Midbrain (tissue), 1 donor: ENCODE data around the gene PFDN4.
"Not testable (repeated sequence)": the region's sequence is repeated elsewhere in the genome, so short reads cannot be mapped to it uniquely, and the experiment has no call there.

Experiments
- DNase-seq: peaks from one replicate; lab custom pipeline; 2025; lab: John Stamatoyannopoulos, UW

Gene PFDN4

DNA sequence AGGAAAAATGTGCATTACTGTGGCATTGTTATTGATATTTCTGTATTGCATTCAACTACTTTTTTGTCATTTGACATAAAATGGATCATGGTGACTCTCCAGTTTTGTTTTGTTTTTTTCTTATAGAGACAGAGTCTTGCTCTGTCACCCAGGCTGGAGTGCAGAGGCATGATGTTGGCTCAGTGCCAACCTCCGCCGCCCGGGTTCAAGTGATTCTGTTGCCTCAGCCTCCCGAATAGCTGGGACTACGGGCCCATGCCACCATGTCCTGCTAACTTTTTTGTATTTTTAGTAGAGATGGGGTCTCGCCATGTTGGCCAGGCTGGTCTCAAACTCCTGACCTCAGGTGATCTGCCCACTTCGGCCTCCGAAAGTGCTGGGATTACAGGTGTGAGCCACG, 16.8 kb downstream of the PFDN4 start:
- DNase-seq: not testable (repeated sequence)

GRCh38 chr20:54227241-54227640, 19.4 kb downstream of the PFDN4 start:
- DNase-seq: no peak

DNA sequence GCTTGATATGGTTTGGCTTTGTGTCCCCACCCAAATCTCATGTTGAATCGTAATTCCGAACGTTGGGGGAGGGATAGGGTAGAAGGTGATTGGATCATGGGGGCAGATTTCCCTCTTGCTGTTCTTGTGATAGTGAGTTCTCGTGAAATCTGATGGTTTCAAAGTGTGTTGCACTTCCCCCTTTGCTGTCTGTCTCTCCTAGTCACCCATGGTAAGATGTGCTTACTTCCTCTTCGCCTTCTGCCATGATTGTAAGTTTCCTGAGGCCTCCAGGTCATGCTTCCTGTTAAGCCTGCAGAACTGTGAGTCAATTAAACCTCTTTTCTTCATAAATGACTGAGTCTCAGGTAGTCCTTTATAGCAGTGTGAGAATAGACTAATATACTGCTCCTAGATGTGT, 19.9 kb downstream of the PFDN4 start:
- DNase-seq: no peak

- no peak for DNase-seq
Measured at GRCh38 chr20:54228841-54229240, 21.0 kb downstream of the PFDN4 start.

DNA sequence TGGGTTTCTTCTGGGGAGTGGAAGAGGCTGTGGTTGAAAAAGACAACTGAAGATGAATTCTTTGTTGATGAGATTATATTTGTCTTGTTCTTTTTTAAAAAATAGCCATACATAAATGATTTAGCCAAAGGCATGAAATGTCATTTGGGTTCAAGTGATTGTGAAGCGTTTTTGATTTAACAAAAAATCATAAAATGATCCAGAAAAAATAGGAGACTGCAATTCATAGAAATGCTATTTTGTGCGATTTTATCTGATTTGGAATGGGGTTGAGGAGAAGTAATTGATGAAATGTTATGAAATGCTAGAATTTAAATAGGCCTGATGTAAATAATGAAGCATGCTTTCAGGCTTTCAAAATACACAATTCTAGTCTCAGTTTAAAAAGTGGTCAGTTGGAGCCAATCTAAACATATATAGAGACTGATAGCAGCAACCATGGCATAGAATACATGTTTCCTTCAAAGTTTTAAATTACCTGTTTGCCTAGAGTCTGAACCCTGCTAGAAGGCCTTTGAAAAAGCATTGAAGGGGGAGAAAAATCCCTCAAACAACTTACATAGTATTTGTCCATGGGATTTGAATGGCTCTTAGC, 21.8 kb downstream of the PFDN4 start:
- DNase-seq: no peak

DNA sequence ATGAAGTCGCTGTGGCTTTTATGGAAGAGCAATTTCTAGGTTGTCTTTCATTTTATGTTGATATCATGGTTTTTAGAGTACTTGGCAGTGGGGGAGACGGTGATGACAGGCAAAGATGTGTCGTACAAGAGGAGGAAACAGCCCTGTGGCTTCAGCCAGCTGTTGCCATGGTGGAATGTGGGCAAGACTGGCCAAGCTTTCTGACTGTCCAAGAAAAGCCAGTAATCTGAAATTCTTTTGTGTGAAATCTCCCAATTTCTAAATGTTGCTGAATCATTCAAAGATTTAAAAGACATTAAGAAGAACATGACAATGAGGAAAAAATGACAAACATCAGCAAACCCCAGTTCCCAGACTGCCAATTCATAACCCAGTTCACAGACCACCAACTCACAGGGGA, 23.1 kb downstream of the PFDN4 start:
- no peak for DNase-seq

DNA sequence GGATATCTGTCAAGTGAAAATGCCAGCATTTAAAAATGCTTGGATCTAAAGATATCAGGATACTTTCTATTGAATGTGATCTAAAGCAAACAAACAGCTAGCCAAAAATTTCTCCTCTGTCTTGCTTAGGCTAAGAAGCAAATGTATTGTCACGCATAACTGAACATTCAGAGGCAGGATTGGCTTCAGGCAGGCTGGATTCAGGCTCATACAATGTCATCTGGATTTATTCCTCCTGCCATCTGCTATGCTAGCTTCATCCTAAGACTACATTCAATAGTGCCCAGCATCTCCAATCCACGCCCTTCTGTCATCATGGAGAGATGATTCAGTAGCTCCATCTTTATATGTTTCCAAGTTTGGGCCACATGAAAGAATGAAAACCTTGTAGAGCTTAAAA, 27.1 kb downstream of the PFDN4 start:
- DNase-seq: no peak

- DNase-seq: no peak
Measured at GRCh38 chr20:54237116-54237943, 29.4 kb downstream of the PFDN4 start.

GRCh38 chr20:54244113-54244512, 36.2 kb downstream of the PFDN4 start:
- DNase-seq: no peak

- not testable (repeated sequence) for DNase-seq
Measured at GRCh38 chr20:54248705-54249104, 40.8 kb downstream of the PFDN4 start.

DNA sequence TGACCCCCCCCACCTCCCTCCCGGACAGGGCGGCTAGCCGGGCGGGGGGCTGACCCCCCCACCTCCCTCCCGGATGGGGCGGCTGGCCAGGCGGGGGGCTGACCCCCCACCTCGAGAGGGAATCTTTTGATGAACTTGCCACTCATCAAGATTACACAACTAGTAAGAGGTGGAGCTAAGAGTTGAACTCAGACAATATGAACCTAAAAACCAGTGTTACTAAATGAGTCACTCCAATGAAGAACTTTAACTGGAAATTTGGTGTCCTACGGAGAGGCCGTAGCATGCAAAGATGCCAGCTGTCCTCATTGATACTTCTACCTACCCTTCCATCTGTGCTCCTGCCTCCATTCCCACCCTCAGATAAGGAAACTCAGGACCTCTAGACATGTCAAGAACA, 42.8 kb downstream of the PFDN4 start:
- no peak for DNase-seq

GRCh38 chr20:54251096-54251495, 43.2 kb downstream of the PFDN4 start:
- DNase-seq: no peak

DNA sequence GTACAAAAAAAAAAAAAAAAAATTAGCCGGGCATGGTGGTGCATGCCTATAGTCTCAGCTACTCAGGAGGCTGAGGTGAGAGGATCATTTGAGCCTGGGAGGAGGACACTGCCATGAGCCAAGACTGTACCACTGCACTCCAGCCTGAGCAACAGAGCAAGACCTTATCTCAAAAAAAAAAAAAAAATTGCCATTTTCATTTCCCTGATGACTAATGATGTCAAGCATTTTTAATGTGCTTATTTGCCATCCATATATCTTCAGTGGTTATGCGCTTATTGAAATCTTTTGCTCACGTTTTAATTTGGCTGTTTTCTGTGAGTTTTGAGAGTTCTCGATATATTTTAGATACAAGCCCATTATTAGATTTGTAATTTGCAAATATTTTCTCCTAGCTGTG, 46.7 kb downstream of the PFDN4 start:
- no peak for DNase-seq

GRCh38 chr20:54255157-54255556, 47.3 kb downstream of the PFDN4 start:
- no peak for DNase-seq

DNA sequence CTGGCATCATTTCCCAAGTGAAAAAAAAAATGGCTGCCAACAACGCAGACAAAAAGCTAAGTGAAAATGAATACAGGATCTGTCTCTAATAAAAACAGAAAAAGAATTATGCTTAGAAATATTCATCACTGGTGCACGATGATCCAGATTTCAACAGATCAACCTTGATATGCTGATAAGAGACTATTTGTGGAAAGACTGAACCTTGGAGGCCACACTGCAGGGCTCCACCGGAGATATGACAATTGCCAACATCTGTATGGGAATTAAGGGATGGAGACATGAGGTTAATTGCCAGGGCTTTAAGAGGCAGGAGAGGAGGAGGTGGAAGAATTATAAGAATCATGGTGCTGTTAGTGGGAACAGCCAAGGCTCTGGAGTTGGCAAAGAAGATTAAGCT, 48.3 kb downstream of the PFDN4 start:
- DNase-seq: no peak

GRCh38 chr20:54257071-54257816, 49.4 kb downstream of the PFDN4 start:
- no peak for DNase-seq

DNA sequence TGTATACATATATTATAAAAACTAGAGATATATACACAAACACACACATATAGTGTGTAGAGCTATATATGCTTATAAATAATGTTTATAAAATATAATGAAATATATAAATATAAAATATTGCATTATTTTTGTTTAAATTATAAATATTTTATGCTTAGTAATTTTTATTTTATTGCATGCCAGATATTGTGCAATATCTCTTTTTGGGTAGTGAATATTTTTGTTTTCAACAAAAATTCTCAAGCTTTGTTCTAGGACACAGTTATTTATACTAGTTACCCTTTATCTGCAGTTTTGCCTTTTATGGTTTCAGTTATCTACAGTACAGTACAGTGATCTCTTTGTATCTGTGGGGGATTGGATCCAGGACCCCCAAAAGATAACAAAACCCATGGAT, 52.2 kb downstream of the PFDN4 start:
- DNase-seq: no peak

- DNase-seq: no peak
Measured at GRCh38 chr20:54262671-54263070, 54.8 kb downstream of the PFDN4 start.

GRCh38 chr20:54263116-54263690, 55.3 kb downstream of the PFDN4 start:
- no peak for DNase-seq

DNA sequence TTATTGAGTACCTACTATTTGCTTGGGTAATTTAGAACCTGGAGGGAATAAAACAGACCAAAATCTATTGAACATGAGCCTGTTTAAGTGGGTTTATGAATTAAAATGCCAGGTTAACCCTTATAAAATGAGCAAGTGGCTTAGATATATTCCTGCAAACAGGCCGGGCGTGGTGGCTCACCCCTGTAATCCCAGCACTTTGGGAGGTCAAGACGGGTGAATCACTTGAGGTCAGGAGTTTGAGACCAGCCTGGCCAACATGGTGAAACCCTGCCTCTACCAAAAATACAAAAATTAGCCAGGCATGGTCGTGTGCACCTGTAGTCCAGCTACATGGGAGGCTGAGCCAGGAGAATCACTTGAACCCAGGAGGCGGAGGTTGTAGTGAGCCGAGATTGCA, 57.9 kb downstream of the PFDN4 start:
- not testable (repeated sequence) for DNase-seq

DNA sequence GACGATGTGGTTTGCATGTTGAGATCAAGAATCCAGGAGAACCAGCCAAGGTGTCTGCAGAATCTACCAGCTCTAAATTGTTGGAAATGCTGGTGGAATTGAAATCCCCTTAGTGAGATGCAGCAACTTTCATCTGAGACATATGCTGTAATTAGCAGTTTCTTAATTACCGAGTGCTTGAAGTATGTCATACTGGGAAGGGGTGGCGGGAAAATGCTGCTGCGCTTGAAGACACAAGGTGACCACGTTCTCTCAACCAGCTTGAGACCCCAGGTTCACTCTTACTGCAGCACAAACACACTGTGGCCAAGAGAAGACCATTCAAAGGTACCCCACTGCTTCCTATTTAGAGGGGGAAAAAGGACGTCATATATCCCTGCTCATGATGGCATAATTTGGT, 59.0 kb downstream of the PFDN4 start:
- DNase-seq: no peak

DNA sequence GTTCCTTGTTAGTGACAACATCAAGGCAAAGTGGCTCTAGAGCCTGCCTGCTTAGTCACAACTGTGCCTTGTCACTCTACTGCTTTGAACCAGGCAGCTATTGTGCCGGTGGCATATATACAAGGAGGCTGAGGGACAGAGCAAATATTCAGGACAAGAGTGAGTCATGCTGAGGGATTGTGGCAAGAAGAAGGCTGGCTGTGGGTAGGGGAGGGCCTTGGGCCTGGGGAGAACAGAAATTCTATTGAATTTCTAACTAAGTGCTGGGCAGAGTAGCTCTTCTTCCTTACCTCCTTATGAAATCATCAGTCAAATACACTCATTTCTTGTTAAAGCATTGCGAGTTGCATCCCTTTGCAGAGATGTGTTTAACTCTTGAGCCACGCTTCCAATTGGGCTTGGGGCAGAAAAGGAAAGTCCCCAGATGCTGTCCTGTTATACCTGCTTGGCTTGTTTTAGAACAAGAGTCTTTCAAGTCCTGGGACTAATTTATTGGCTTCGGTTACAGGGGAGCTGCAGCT, 59.7 kb downstream of the PFDN4 start:
- no peak for DNase-seq
